LoVo (cell line): ENCODE results near the gene ARID4B.

Experiments
- DNase-seq: peaks from one replicate; pipeline ENCODE4 v3.0.0-alpha.2; 2016; ENCODE audit warnings: low spot score

Gene ARID4B

GRCh38 chr1:235127203-235127602 is 200.8 kb downstream of the ARID4B start:
- DNase-seq: no peak

GRCh38 chr1:235124665-235125064 is 203.3 kb downstream of the ARID4B start:
- no peak for DNase-seq

- DNase-seq: no peak
Observed at GRCh38 chr1:235124111-235124510, 203.9 kb downstream of the ARID4B start.

GRCh38 chr1:235122348-235122747 is 205.6 kb downstream of the ARID4B start:
- no peak for DNase-seq
